Measurements from ENCODE around the gene ALKBH6.

ALKBH6 gene

DNA sequence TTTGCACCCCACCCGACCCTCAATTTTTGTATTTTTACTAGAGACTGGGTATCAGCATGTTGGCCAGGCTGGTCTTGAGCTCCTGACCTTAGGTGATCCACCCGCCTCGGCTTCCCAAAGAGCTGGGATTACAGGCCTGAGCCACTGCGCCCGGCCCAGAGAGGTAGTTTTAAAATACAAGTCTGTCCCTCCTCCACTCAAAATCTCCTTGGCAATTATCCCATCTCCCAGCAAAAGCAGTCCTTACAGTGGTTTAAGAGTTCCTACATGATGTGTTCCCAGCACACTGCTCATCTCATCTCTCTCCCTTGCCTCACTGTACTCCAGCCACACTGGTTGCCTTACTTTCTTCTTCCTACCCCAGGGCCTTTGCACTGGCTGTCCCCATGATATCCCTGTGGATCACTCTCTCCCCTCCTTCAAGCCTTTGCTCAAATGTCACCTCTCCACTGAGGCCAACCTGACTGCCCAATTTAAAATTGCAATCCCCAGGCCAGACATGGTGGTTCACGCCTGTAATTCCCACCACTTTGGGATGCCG lies 53.5 kb downstream of the ALKBH6 start:
- Mint-ChIP-seq H3K27me3 (ENCODE audit: low read depth, poor library complexity) (peaks cover 79% of the 10 kb centered on the region), H3K9me3 (peaks cover 11% of the 10 kb centered on the region), H3K36me3 (ENCODE audit: low read depth) (no peaks in the 10 kb centered on the region), H3K4me3 (no peak overlapping the region), H3K4me1 (no peaks in the 10 kb centered on the region), H3K27ac (no peak overlapping the region)
- DNase-seq = no peak
- TF ChIP-seq, protein P1, sequence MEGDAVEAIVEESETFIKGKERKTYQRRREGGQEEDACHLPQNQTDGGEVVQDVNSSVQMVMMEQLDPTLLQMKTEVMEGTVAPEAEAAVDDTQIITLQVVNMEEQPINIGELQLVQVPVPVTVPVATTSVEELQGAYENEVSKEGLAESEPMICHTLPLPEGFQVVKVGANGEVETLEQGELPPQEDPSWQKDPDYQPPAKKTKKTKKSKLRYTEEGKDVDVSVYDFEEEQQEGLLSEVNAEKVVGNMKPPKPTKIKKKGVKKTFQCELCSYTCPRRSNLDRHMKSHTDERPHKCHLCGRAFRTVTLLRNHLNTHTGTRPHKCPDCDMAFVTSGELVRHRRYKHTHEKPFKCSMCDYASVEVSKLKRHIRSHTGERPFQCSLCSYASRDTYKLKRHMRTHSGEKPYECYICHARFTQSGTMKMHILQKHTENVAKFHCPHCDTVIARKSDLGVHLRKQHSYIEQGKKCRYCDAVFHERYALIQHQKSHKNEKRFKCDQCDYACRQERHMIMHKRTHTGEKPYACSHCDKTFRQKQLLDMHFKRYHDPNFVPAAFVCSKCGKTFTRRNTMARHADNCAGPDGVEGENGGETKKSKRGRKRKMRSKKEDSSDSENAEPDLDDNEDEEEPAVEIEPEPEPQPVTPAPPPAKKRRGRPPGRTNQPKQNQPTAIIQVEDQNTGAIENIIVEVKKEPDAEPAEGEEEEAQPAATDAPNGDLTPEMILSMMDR (IDR thresholded peaks at IDR 0.05) = no peak

GRCh38 chr19:35959968-35960320 lies 54.1 kb downstream of the ALKBH6 start:
- Mint-ChIP-seq H3K36me3 (ENCODE audit: low read depth) (no peaks in the 10 kb centered on the region), H3K27ac (no peak overlapping the region), H3K9me3 (peaks cover 11% of the 10 kb centered on the region), H3K27me3 (ENCODE audit: low read depth, poor library complexity) (peaks cover 78% of the 10 kb centered on the region), H3K4me3 (no peak overlapping the region), H3K4me1 (no peaks in the 10 kb centered on the region)
- DNase-seq = no peak
- TF ChIP-seq, protein P1 (IDR thresholded peaks at IDR 0.05) = no peak

Measured in nephron progenitor cell (in vitro differentiated cells).